Measurements from ENCODE around the gene CTNNBL1.

CTNNBL1 gene

DNA sequence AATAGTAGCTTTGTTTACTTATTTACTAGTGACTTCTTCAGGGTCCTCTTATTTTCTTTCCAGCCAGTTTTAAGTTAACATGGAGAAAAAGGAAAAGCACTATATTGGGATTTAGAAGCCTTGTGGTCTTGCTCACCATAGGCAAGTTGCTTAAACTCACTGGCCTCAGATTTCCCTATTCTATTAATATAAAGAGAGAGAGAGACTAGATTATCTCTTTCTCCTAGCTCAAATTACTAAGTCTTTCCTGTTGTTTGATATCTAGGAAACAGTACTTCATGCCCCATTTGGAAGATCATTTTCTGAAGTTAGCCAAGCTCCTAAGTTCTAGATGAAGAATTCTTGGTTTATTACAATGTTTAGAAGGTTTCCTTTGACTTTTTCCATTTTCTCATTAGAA lies 32.5 kb downstream of the CTNNBL1 start:
- no peak overlapping the region for H3K4me3 ChIP-seq (ENCODE audit: low read length)
- no peak overlapping the region for H3K27ac ChIP-seq (ENCODE audit: low read depth, low read length)
- no peaks in the 10 kb centered on the region for H3K27me3 ChIP-seq (ENCODE audit: insufficient read depth, low read length, poor library complexity)
- no peak overlapping the region for H3K18ac ChIP-seq (ENCODE audit: low read length)
- H2BK120ac ChIP-seq (ENCODE audit: low read depth, low read length) = no peak overlapping the region
- H3K9ac ChIP-seq (ENCODE audit: low read length) = no peak overlapping the region
- peaks cover 2% of the 10 kb centered on the region for H3K79me2 ChIP-seq (ENCODE audit: control insufficient read depth, insufficient read depth, low read length)
- H3K56ac ChIP-seq (ENCODE audit: low read length) = no peak overlapping the region
- DNase-seq = no peak
- peaks cover 3% of the 10 kb centered on the region for H3K4me1 ChIP-seq (ENCODE audit: control insufficient read depth, low read depth, low read length)
- no peak overlapping the region for H2AK5ac ChIP-seq (ENCODE audit: low read length)
- no peak overlapping the region for H2BK5ac ChIP-seq (ENCODE audit: low read length)
- H4K5ac ChIP-seq (ENCODE audit: low read length) = no peak overlapping the region
- no peak overlapping the region for H2BK15ac ChIP-seq (replicated peaks; ENCODE audit: low read depth)
- H3K36me3 ChIP-seq (ENCODE audit: control insufficient read depth, insufficient read depth, low read length) = no peaks in the 10 kb centered on the region
- peaks cover 8% of the 10 kb centered on the region for H3K79me1 ChIP-seq (ENCODE audit: low read length)
- no peak overlapping the region for H4K8ac ChIP-seq (ENCODE audit: low read depth, low read length)
- H3K23ac ChIP-seq (ENCODE audit: low read length) = no peak overlapping the region
- H3K4me2 ChIP-seq (ENCODE audit: low read length) = no peak overlapping the region
- H3K4ac ChIP-seq (ENCODE audit: low read depth, low read length) = no peak overlapping the region

DNA sequence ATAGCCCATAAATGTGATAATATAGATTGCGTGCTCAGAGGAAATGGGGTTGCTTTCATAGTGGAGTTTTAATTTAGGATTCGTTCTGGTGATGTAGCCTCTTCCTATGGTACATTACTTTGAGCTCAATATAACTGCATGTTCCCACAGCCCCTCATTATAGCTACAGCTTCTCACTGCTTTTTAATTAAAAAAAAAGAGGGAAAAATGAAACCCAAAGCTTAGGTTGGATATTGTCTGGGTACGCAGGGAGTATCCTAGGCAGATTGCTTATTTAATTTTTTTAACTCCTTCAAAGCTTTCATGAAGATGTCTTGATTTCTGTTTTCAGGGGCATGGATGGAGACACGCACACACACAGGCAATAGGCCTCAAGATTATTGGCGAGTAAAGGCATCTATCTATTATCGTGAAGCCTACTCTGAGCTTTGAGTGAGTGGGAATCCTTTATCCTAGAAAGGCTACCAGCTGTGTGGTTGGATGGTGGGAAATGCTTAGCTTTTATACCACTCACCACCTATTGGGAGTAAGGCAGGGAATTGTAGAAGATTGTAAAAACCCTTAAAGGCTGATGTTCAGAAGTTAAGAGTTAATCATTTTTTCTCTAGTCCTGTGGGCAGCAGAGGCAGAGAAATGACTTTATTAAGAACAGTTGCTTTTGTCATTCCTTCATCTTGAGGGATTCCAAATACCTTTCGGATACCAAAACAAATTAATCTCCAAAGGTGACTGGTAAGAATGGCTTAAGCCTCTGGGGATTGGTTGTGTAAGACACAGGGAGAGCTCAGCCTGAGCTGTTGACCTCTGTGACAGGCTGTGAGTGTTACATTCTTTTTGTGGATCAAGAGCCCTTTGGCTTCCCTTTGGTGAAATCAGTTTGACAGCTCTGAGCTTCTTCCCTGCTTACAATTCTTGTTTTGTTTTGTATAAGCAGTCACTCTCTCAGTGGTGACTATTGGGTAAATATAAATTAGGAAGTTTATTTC lies 33.4 kb downstream of the CTNNBL1 start:
- no peak overlapping the region for H2BK15ac ChIP-seq (replicated peaks; ENCODE audit: low read depth)
- H2BK120ac ChIP-seq (ENCODE audit: low read depth, low read length) = no peak overlapping the region
- no peak overlapping the region for H3K56ac ChIP-seq (ENCODE audit: low read length)
- WGBS (ENCODE audit: extremely low coverage, insufficient coverage, low lambda C conversion rate) = no CpG with 5 or more reads among the region's 7 CpGs
- no peak overlapping the region for H2AK5ac ChIP-seq (ENCODE audit: low read length)
- H3K9ac ChIP-seq (ENCODE audit: low read length) = no peak overlapping the region
- no peaks in the 10 kb centered on the region for H3K36me3 ChIP-seq (ENCODE audit: control insufficient read depth, insufficient read depth, low read length)
- no peak overlapping the region for H3K4me3 ChIP-seq (ENCODE audit: low read length)
- H3K27me3 ChIP-seq (ENCODE audit: insufficient read depth, low read length, poor library complexity) = no peaks in the 10 kb centered on the region
- H3K4me1 ChIP-seq (ENCODE audit: control insufficient read depth, low read depth, low read length) = peaks cover 3% of the 10 kb centered on the region
- no peak overlapping the region for H2BK5ac ChIP-seq (ENCODE audit: low read length)
- no peak overlapping the region for H3K4ac ChIP-seq (ENCODE audit: low read depth, low read length)
- H3K18ac ChIP-seq (ENCODE audit: low read length) = no peak overlapping the region
- no peak overlapping the region for H4K5ac ChIP-seq (ENCODE audit: low read length)
- H3K79me2 ChIP-seq (ENCODE audit: control insufficient read depth, insufficient read depth, low read length) = peaks cover 2% of the 10 kb centered on the region
- no peak overlapping the region for H3K27ac ChIP-seq (ENCODE audit: low read depth, low read length)
- peak; percentile 89 for DNase-seq
- peaks cover 8% of the 10 kb centered on the region for H3K79me1 ChIP-seq (ENCODE audit: low read length)
- H4K8ac ChIP-seq (ENCODE audit: low read depth, low read length) = no peak overlapping the region
- no peak overlapping the region for H3K23ac ChIP-seq (ENCODE audit: low read length)
- H3K4me2 ChIP-seq (ENCODE audit: low read length) = no peak overlapping the region

DNA sequence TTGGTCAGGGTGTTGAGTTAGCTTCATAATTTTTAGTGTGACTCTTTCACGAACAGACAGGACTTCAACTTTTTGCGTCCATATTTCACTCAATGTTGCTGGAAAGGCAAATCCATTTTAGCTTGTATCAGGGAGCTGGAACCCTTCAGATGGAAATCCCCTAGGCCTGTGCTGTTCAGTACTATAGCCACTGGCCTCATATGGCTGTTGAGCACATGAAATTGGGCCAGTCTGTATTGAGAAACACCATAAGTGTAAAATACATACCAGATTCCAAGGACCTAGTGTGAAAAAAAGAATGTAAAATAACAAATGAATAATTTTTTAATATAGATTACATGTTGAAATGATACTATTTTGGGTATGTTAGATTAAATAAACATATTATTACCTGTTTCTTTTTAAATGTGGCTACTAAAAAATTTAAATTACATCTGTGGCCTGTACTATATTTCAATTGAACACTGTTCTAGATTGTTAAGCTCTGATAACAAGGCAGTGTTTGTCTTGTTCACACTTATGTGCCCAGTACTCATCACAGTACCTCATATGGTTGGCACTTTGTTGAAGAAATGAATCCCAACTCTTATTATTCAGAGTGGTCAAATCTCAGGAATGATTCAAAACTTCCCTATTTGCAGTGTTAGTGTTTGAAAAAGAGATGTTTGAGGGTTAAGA lies 34.3 kb downstream of the CTNNBL1 start:
- peaks cover 8% of the 10 kb centered on the region for H3K79me1 ChIP-seq (ENCODE audit: low read length)
- H4K8ac ChIP-seq (ENCODE audit: low read depth, low read length) = no peak overlapping the region
- H4K5ac ChIP-seq (ENCODE audit: low read length) = no peak overlapping the region
- no peak overlapping the region for H3K18ac ChIP-seq (ENCODE audit: low read length)
- H3K4me1 ChIP-seq (ENCODE audit: control insufficient read depth, low read depth, low read length) = peaks cover 5% of the 10 kb centered on the region
- H3K27me3 ChIP-seq (ENCODE audit: insufficient read depth, low read length, poor library complexity) = no peaks in the 10 kb centered on the region
- no peak overlapping the region for H2AK5ac ChIP-seq (ENCODE audit: low read length)
- WGBS (ENCODE audit: extremely low coverage, insufficient coverage, low lambda C conversion rate) = no CpG with 5 or more reads among the region's 2 CpGs
- H2BK5ac ChIP-seq (ENCODE audit: low read length) = no peak overlapping the region
- H3K9ac ChIP-seq (ENCODE audit: low read length) = no peak overlapping the region
- H3K4me3 ChIP-seq (ENCODE audit: low read length) = no peak overlapping the region
- H3K4ac ChIP-seq (ENCODE audit: low read depth, low read length) = no peak overlapping the region
- no peak for DNase-seq
- no peaks in the 10 kb centered on the region for H3K36me3 ChIP-seq (ENCODE audit: control insufficient read depth, insufficient read depth, low read length)
- peaks cover 2% of the 10 kb centered on the region for H3K79me2 ChIP-seq (ENCODE audit: control insufficient read depth, insufficient read depth, low read length)
- H3K23ac ChIP-seq (ENCODE audit: low read length) = no peak overlapping the region
- no peak overlapping the region for H3K56ac ChIP-seq (ENCODE audit: low read length)
- no peak overlapping the region for H3K4me2 ChIP-seq (ENCODE audit: low read length)
- H2BK120ac ChIP-seq (ENCODE audit: low read depth, low read length) = no peak overlapping the region
- no peak overlapping the region for H3K27ac ChIP-seq (ENCODE audit: low read depth, low read length)
- no peak overlapping the region for H2BK15ac ChIP-seq (replicated peaks; ENCODE audit: low read depth)

DNA sequence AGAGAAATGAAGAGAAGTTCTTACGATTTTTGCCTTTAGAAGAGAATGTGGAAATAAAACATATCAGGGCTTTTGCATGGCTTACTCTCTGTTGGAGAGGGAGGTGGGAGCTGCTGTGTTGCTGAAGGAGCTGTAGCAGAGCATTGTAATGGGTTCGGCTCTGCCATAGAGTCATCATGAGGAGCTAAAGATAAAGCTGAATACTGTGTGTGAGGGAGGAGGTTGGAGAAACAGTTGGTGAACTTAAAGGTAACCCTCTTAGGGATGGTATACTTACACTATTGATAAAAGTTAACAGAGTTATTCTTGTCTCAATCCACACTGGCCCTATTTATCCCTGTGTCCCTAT lies 34.8 kb downstream of the CTNNBL1 start:
- Histone ChIP-seq H3K23ac (ENCODE audit: low read length) (no peak overlapping the region), H2BK5ac (ENCODE audit: low read length) (no peak overlapping the region), H3K27me3 (ENCODE audit: insufficient read depth, low read length, poor library complexity) (no peaks in the 10 kb centered on the region), H3K9ac (ENCODE audit: low read length) (no peak overlapping the region), H3K4me2 (ENCODE audit: low read length) (no peak overlapping the region), H3K4me1 (ENCODE audit: control insufficient read depth, low read depth, low read length) (peaks cover 5% of the 10 kb centered on the region), H3K18ac (ENCODE audit: low read length) (no peak overlapping the region), H3K27ac (ENCODE audit: low read depth, low read length) (no peak overlapping the region), H3K4me3 (ENCODE audit: low read length) (no peak overlapping the region), H3K79me2 (ENCODE audit: control insufficient read depth, insufficient read depth, low read length) (peaks cover 2% of the 10 kb centered on the region), H3K79me1 (ENCODE audit: low read length) (peaks cover 8% of the 10 kb centered on the region), H4K8ac (ENCODE audit: low read depth, low read length) (no peak overlapping the region), H2AK5ac (ENCODE audit: low read length) (no peak overlapping the region), H3K36me3 (ENCODE audit: control insufficient read depth, insufficient read depth, low read length) (no peaks in the 10 kb centered on the region), H3K4ac (ENCODE audit: low read depth, low read length) (no peak overlapping the region), H2BK15ac (replicated peaks; ENCODE audit: low read depth) (no peak overlapping the region), H2BK120ac (ENCODE audit: low read depth, low read length) (no peak overlapping the region), H3K56ac (ENCODE audit: low read length) (no peak overlapping the region), H4K5ac (ENCODE audit: low read length) (no peak overlapping the region)
- DNase-seq = peak; percentile 21
- 100% methylated on average over 1 of the region's 2 CpGs for WGBS (ENCODE audit: extremely low coverage, insufficient coverage, low lambda C conversion rate)

DNA sequence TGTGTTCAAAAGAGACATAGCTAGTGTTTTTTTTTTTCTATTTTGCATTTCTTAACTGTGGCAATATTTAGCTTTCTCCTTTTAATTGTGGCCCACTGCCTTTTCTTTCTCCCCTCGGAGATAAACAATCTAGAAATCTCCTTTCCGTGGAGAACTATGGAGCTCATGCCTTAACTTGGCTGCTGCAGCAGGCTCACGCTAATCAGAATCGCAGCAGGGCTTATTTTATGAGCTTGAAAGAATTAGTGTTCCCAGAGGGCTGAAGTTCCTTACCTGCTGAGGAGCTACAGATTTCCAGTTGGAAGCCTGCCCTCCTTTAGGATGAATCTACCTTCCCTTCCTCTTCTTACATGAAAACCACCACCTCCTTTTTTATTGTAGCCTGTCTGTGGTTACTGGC lies 35.6 kb downstream of the CTNNBL1 start:
- peak; percentile 30 for DNase-seq
- no peak overlapping the region for H3K9ac ChIP-seq (ENCODE audit: low read length)
- no peak overlapping the region for H3K27ac ChIP-seq (ENCODE audit: low read depth, low read length)
- H2AK5ac ChIP-seq (ENCODE audit: low read length) = no peak overlapping the region
- no peak overlapping the region for H2BK15ac ChIP-seq (replicated peaks; ENCODE audit: low read depth)
- no CpG with 5 or more reads among the region's 4 CpGs for WGBS (ENCODE audit: extremely low coverage, insufficient coverage, low lambda C conversion rate)
- H4K8ac ChIP-seq (ENCODE audit: low read depth, low read length) = no peak overlapping the region
- H2BK5ac ChIP-seq (ENCODE audit: low read length) = no peak overlapping the region
- no peak overlapping the region for H3K4ac ChIP-seq (ENCODE audit: low read depth, low read length)
- H3K36me3 ChIP-seq (ENCODE audit: control insufficient read depth, insufficient read depth, low read length) = no peaks in the 10 kb centered on the region
- H3K27me3 ChIP-seq (ENCODE audit: insufficient read depth, low read length, poor library complexity) = no peaks in the 10 kb centered on the region
- no peak overlapping the region for H4K5ac ChIP-seq (ENCODE audit: low read length)
- peaks cover 3% of the 10 kb centered on the region for H3K79me1 ChIP-seq (ENCODE audit: low read length)
- no peak overlapping the region for H3K4me2 ChIP-seq (ENCODE audit: low read length)
- H3K79me2 ChIP-seq (ENCODE audit: control insufficient read depth, insufficient read depth, low read length) = peaks cover 2% of the 10 kb centered on the region
- no peak overlapping the region for H3K56ac ChIP-seq (ENCODE audit: low read length)
- H3K4me3 ChIP-seq (ENCODE audit: low read length) = no peak overlapping the region
- no peak overlapping the region for H3K18ac ChIP-seq (ENCODE audit: low read length)
- no peak overlapping the region for H3K23ac ChIP-seq (ENCODE audit: low read length)
- H2BK120ac ChIP-seq (ENCODE audit: low read depth, low read length) = no peak overlapping the region
- H3K4me1 ChIP-seq (ENCODE audit: control insufficient read depth, low read depth, low read length) = peaks cover 5% of the 10 kb centered on the region
